HG03378 (cell line): Measurements from ENCODE around the gene TRIM33.
A peak's percentile ranks its signal among the peaks of the same experiment; 100 is the strongest.
"Not testable (repeated sequence)": the region's sequence is repeated elsewhere in the genome, so short reads cannot be mapped to it uniquely, and the experiment has no call there.

ENCODE experiments used
- ATAC-seq: cut with Tn5 transposase; IDR thresholded peaks from one replicate; pipeline ENCODE4 v1.9.1; 2021; ENCODE audit warnings: mild to moderate bottlenecking, moderate library complexity; ENCODE audit not compliant: unreplicated experiment

TRIM33 gene

DNA sequence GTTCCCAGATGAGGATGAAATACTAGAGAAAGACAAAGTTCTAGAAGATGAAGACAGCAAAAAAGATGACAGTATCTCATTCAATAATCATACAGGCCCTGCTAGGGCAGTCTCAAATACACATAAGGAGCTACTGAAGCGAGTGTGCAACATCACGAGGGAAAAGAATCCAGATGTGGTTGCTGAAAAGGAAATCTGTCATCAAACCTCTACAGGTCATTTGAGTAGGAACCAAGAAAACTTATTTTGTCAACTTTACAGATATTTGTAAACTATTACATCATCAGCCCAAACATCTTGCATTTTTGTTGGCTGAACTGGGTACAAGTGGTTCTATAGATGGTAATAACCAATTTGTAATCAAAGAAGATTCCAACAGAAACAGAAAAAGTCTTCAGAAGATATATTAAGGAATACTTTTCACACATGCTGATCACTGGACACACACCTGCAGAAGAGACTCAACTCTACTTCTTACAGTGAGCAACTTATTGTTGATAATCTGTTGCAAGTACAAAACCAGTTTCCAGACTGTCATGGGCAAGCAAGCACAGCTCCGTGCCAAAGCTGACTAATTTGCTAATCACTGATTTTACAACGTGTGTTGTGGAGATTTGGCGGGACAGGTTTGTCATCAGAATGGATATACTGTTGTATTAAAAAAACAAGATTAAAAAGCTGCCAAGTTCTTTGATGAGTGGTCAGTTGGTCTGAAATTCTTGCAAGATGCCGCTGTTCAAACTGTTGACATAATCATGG is 42.1 kb downstream of the TRIM33 start:
- no peak for ATAC-seq

DNA sequence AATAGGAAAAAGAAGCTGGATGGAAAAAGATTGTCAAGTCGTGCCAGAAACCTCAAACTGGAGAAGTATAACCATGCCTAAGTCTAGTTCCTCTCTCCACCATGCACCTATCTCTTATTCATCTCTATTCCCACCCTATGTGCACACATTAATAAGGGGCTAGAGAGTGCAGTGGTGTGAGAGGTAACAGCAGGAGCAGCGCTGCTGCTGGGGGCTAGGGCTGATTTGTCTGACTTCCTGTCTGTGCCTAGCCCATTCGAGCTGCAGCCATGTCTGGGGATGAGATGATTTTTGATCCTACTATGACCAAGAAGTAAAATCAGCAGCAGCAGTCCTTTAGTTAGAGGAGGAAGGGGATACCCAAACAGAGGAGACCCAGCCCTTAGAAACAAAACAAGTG is 43.0 kb downstream of the TRIM33 start:
- ATAC-seq, result no peak

DNA sequence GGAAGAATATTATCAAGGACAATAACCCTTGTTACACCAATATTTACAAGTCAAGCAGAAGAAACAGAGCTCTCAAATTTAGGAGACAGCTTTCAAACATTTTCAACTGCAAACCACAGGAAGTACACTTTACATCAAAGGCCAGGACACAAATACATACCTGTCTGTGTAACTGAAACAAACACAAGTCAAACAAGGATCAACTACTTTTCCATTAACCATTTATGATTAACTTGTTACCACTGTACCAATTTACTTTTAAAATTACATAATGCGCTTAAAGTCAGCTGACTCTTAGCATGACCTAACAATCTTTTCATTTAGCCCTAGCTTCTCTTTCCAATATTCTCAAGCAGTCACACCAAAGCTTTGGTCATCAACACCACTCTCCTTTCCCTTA is 43.5 kb downstream of the TRIM33 start:
- ATAC-seq, result peak; percentile 71

DNA sequence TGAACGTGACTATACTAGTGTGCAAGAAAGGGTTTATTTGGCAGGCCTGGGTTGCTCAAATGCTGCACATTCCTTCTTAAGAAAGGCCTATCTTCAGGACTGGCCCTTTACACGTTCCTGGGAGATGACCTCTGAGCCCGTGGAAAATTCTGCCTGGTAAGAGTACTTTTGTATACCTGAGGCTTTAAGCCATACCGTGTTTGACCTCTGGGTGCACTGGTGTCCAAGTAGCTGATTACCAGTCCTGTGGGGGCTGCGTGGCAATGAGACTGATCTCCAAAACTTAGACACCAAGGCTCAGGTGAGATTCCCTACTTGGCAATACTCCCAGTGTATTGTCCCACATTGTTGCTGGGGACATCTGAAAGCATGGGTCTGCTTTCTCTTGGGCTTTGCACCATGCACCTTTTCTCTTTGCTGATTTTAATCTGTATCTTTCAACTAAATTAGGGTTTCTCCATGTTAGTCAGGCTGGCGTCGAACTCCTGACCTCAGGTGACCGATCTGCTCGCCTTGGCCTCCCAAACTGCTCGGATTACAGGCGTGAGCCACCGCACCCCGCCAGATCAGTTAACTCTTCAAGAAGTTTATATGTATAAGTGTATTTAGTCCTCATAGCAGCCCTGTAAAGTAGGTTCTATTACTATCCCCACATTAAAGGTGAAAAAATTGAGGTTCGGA is 44.5 kb downstream of the TRIM33 start:
- no peak for ATAC-seq

DNA sequence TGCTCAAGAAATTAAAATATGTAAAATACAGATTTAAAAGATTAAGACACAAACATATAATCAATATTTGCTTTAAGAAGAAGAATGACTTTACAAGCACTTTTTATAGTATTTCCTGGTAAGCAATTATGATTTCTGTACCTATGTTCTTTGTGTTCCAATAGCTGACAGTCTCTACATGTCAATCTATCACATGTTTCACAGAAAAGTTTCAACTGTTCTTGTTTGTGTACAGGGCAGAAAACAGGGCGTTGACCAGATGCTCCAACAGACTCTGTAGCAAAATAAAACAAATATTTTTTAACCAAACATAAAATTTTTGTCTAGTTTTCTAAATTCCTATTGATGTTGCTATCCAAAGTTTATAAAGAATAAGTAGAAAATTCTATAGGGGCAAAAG is 48.0 kb downstream of the TRIM33 start:
- no peak for ATAC-seq

DNA sequence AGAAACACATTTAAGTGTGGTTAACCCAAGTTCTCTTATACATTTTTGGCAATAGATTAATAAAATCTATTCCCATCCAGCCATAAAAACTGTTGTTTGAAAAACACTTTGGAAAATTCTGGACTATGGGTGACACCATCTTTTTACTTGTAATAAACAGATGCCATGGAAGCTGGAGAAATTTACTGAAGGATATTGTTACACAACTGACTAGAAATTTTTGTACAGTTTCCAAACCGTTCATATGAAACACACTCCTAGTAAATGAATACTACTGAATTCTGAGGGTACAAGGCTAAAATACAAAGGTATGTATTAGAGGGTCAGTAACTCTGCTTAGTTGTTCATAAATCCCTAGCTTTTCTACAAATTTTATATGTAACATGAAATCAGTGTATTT is 48.7 kb downstream of the TRIM33 start:
- no peak for ATAC-seq

DNA sequence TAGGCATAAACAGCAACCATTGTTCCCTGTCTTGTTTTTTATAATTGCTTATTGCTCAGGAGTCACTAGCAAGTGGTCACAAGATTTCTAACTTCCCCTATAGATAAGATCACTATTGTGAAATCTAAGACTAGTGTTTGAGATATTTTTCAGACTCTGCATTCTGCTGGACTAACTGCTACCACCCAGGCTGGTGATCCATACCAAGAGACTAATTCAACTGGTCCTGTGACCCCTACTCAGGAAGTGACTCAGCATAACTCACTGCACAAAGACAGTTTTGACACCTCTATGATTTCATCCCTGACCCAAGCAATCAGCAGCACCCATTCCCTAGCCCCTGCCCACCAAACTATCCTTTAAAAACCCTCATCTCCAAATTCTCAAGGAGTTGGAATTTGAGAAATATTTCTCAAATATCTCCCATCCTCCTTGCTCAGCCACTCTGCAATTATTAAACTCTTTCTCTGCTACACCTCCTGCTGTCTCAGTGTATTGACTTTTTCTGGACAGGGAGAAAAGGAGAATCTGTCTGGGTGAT is 52.7 kb downstream of the TRIM33 start:
- no peak for ATAC-seq

DNA sequence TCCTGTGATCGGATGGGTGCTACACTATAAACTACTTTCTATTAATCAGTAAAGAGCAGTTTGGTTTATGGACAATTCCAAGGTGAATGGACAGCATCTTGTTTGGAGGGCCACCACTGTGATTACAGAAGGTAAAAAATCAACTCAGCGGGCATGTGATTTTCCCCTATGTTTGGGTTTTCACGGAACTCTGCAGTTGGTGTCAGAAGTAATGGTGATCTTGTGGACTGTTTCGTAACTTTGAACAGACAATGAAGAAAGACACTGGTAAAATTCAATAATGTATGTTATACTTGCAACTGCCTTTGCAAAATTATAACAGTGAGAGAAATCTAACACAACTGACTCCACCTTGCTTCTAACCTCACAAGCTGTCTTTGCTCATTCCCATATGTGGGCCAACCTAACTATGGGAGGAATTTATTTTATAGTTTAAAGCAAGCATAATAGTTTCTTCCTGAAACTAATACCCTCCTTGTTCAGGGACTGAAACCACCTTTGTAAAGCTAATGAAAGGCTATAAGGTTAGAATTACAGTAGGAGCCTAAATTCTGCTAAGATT is 53.2 kb downstream of the TRIM33 start:
- ATAC-seq, result no peak

DNA sequence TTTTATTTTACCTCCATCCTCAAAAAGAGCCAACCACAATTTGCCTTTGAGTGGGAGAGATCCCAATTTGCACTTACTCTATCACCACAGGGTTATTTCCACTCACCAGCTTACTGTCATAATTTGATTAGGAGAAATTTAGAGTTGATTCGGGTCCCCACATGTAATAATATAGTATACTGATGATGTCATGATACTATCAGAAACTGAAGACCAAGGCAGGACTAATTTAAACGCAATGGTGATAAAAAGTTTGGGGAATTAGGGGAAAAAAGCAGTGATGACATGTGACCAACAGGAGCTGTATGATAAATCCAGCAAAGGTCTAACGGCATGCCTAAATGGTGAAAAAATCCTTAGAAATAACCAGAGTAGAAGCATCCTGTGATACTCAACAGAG is 54.4 kb downstream of the TRIM33 start:
- no peak for ATAC-seq

DNA sequence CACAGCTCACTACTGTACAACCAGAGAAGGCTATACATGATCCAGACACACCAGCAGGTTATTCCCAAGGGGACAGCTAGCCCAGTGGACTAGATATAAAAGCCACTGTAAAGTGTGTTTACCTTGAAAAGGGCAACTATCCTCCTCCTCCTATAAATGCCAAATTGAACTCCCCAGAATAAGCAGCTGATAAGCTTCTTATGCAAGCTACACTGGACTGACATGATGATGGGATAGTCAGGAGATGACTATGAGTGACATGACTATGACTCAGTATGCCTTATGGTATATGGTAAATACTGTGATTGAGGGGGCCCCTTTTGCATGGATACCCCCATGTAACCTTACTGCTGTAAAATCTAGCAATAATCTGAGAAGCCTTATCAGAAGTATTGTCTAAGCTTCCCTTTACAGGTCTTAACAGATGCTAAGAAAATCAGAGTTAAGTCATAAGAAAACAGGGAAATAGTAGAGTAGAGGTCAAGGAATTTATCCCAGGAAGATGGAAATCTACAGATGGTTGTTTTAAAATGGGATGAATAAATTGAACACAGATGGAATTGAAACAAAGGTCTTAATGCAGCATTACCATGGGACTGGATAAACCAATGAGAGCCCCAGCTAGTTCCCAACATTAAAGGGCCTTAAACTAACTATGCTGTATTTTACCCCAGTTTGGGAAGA is 55.8 kb downstream of the TRIM33 start:
- ATAC-seq, result no peak

DNA sequence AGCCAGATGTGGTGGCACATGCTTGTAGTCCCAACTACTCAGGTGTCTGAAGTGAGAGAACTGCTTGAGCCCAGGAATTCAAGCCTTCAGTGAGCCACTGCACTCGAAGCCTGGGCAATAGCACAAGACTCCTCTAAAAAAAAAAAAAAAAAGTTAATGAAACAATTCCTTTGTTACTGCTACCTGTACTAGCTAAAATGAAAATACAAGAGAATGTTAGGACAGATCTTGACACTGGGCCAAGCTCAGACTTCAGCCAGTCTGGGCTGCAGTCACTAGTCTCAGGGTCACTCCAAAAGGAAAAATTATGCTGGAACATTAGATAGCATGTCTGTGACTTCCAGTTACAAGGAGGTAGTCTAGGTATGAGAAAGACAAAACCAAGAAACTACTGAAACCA is 56.5 kb downstream of the TRIM33 start:
- ATAC-seq, result no peak

DNA sequence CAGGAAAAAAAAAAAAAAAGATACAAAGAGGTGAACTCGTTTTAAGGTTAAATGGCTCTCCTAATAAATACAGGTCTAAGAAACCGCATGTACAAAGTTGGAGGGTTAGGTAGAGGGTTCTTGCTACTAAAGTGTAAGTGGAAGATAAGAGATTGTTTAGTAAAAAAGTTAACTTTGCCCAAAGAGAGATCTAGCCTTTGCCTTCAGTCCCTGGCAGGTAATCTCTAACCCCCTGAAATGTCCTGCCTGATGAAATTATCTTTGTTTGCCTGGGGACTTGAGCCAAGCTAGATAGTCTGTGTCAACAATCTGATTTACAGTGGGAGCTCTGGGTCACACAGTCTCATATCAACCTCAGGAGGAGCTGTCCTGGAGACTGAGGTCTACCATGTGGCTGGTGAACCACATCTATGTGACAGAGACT is 57.6 kb downstream of the TRIM33 start:
- ATAC-seq, result no peak

DNA sequence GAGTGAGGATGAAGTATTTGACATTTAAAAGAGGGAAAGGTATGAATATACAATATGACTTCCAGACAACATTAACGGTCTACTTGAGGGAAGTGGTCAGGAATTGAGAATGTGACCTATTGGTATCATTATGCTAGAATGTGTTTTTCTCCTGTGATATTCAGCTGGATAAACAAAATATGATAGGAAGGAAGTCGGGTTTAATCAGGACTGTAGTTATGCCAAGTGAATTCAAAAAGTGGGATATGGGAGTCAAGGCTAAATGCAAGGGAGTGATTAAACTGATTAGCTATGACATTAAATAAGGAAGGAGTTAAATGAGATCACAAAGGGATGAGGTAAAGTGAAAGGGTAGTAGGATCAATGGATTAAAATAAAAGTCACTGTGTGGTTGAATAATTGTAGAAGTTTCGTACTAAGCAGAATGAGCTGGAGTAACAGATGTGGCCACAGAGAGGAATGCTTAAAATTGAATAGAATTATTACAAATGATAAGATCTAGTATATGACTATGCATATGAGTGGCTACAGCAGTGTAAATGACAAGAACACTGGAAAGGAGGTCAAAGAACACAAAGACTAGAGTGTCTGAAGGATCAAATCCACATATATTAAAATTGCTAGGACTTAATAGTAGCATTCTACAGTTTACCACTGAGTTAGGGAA is 62.5 kb downstream of the TRIM33 start:
- ATAC-seq, result no peak

DNA sequence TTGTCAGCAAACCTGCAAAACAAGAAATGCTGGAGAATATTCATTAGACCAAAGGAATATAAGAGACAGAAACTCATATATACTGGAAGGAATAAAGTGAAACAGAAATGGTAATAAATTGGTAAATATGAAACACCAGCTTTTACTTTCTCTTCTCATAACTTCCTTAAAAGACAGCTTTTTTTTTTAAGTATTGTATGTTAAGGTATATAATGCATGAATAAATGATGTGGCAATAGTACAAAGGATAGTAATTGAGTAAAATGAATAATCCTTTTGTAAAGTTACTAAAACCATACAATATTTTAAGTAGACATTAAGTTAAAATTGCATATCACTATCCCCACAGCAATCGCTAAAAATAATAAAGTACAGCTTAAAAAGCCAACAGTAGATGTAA is 64.8 kb downstream of the TRIM33 start:
- no peak for ATAC-seq

DNA sequence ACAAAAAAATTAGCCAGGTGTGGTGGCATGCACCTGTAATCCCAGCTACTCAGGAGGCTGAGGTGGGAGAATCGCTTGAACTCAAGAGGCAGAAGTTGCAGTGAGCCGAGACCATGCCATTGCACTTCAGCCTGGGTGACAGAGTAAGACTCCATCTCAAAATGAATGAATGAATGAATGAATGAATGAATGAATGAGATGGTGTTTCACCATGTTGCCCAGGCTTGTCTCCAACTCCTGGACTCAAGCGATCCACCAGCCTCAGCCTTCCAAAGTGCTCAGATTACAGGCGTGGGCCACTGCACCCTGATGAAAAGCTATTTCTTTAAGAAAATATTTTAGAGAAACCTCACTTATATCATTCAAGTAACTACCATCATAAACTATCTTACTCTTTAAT is 67.8 kb downstream of the TRIM33 start:
- ATAC-seq, result not testable (repeated sequence)

DNA sequence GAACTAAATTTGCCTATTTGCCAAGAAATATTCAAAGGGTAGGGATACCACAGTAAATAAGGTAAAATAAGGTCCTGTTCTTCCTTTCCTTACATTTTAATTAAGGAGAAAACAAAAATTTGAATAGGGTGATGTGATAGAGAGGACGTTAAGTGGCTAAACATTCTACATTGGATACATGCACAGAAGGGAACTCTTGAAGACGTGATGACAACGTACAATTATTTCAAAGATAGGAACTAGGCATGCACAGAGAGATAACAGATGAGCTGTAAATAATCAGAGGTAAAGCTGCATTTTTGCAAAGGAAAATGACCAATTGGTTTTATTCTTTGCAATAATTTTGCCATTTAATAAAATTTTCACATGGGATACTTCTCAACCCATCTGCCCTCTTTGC is 69.7 kb downstream of the TRIM33 start:
- ATAC-seq, result no peak

DNA sequence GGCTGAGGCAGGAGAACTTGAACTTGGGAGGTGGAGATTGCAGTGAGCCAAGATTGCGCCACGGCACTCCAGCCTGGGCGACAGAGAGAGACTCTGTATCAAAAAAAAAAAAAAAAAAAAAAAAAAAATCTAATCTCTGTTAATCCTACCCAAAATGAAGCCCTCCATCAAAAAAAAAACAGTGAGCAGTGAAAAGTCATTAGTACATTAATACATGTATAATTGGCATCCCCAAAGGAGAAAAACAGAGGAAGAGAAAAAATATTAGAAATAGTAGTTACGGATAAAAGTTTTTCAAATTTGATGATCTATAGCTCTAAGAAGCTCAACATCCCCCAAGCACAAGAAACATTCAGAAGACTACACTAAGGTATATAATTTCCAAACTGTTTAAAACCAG is 71.6 kb downstream of the TRIM33 start:
- ATAC-seq, result no peak

DNA sequence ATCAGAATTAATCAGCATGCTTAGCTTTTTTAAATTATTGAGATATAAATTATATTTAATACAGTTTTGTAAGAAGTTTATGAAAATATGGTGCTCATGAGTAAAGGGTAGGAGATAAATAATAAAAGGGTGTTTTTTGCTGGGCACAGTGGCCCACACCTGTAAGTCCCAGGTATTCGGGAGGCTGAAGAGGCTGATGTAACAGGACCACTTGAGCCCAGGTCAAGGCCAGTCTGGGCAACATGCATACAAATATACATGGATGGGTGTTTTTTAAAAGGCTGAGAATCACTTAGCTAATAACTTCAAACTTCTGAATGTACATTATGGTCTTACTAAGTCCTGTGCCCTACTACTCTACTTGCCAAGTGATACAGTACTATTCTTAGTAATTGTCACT is 73.2 kb downstream of the TRIM33 start:
- no peak for ATAC-seq

DNA sequence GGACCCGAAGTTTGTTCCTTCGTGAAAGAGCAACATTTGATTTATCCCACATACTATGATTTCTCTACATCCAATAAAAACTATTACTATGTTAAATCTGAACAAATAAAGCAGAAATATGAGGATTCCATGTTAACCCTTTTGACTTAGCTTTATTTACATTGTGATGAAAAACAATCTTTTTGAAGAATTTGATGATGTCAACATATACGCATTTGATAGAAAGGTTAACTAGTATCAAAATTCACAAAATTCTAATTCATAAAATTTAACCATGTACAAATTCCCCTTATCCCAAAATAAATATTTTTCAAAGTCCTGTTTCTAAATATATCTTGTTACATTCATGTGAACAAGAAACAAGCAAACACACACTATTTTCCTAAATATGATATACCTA is 74.2 kb downstream of the TRIM33 start:
- ATAC-seq, result no peak

DNA sequence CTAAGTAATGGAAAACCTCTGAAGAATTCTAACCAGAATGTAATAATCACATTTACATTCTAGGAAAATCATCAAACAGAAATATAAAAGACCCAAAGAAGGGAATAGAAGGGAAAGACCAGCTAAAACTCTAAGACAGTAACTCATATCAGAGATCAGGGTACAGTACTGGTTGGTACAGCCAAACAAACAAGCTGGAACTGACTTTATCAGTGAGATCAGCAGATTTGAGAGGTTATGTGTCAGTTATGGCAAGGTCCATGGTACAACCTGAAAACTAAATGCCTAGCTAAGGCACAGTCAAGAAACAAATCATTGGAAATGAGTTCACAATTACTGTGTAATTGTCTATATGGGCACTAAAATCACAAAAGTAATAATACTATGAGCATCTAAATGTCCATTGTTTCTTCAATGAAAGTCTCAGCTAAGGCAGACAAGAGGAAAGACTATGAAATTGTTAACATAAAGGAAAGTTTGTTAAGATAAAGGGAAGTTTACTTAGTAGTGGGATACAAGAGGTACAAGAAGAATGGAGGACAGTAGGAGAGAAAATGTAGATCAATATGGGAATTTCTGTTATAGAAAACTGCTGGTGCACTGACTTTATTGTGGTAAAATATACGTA is 75.8 kb downstream of the TRIM33 start:
- ATAC-seq, result no peak

DNA sequence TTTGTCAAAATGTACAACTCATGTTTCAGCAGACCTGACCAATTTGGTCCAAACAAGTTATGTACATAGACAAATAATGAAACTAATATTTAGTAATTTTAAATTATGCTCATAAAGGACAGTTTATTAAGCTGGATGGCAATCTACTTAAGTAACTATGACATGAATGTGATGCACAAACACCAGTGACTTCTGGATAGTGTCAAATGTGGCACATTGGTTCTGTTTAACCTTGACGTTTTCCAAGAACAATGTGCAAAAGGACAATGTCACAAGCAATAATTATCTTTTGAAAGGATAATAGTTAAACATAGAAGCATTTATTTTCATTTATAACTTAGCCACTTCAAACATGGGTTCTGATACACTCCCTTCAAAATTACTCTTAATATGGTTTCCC is 80.0 kb downstream of the TRIM33 start:
- no peak for ATAC-seq
